Panc1 (cell line): ENCODE results near the gene MCM3AP. TPM values are rescaled to one million over a fixed set of nuclear protein-coding genes. Genes with fewer than 3 reads are reported as not detected.

ENCODE experiments used
- ATAC-seq: fragments of 200-7000 bp; cut with Tn5 transposase; 2 replicates; pipeline ENCODE4 v1.9.1; 2020; ENCODE audit warnings: mild to moderate bottlenecking, moderate library complexity
- BruUV-seq: library from RNA; stranded (reverse); fragments of 400-500 nt; replicated peaks from 2 replicates; lab custom pipeline; 2021; lab: Mats Ljungman, UMichigan
- CTCF ChIA-PET: fragments of 300-600 bp; sonication (Branson Sonifier 250); formaldehyde crosslinking; loops from one replicate; lab custom pipeline; 2022; ENCODE audit warnings: antibody characterized with exemption; lab: Charles Lee
- POLR2A ChIA-PET: fragments of 300-600 bp; sonication (Branson Sonifier 250); formaldehyde crosslinking; loops from one replicate; lab custom pipeline; 2022; ENCODE audit warnings: antibody characterized with exemption; lab: Charles Lee
- DNase-seq: peaks from one replicate; pipeline ENCODE4 v3.0.0-alpha.2; 2010; ENCODE audit warnings: low read depth, low spot score
- H3K27ac ChIP-seq: 2 replicates; pipeline ENCODE4 v1.5.1; 2011; ENCODE audit warnings: mild to moderate bottlenecking, low read length, inconsistent platforms
- H3K27me3 ChIP-seq: fragments of 200-500 bp; sonication (Bioruptor generic); 2 replicates; pipeline ENCODE4 v1.6.0; 2014; ENCODE audit warnings: low read length, inconsistent platforms; ENCODE audit not compliant: control insufficient read depth, insufficient read depth
- H3K36me3 ChIP-seq: fragments of 200-500 bp; sonication (Bioruptor generic); 2 replicates; pipeline ENCODE4 v1.5.1; 2014; ENCODE audit warnings: inconsistent platforms, mild to moderate bottlenecking, low read length, moderate library complexity; ENCODE audit not compliant: control insufficient read depth, insufficient read depth
- H3K4me1 ChIP-seq: 2 replicates; pipeline ENCODE4 v1.5.1; 2011; ENCODE audit warnings: inconsistent platforms, mild to moderate bottlenecking, low read length, moderate library complexity; ENCODE audit not compliant: control insufficient read depth, insufficient read depth
- H3K4me3 ChIP-seq, 2 experiments: 2 replicates each; pipeline ENCODE4 v1.5.1; 2011 to 2012; ENCODE audit warnings: low read depth in 2 of 2, low read length in 2 of 2, mild to moderate bottlenecking in 2 of 2, inconsistent platforms in 1 of 2, moderate library complexity in 1 of 2
- H3K9me3 ChIP-seq: fragments of 200-500 bp; sonication (Bioruptor generic); 2 replicates; pipeline ENCODE4 v1.5.1; 2014; ENCODE audit warnings: low read depth, mild to moderate bottlenecking, inconsistent platforms, low read length, moderate library complexity; ENCODE audit not compliant: control insufficient read depth, insufficient read depth
- CTCF ChIP-seq: fragments of 450-650 bp; IDR thresholded peaks from 2 replicates; pipeline ENCODE4 v1.5.1; 2017; ENCODE audit warnings: mild to moderate bottlenecking
- POLR2AphosphoS5 ChIP-seq: IDR thresholded peaks from 2 replicates; pipeline ENCODE4 v1.6.1; 2012; ENCODE audit warnings: mild to moderate bottlenecking, low read depth, low read length, moderate library complexity
- SIN3A ChIP-seq: IDR thresholded peaks from 2 replicates; pipeline ENCODE4 v1.6.1; 2012; ENCODE audit warnings: low read depth, mild to moderate bottlenecking, low read length, moderate library complexity, borderline replicate concordance; ENCODE audit not compliant: insufficient read depth
- TCF7L2 ChIP-seq: IDR thresholded peaks from 2 replicates; pipeline ENCODE4 v1.6.1; 2011; ENCODE audit warnings: mild to moderate bottlenecking, low read depth, low read length, inconsistent platforms
- in situ Hi-C: cut with HindIII; loops from 2 replicates; pipeline ENCODE4 v1.10.0; 2016; ENCODE audit warnings: low sequenced_read_pairs, low pct_unique_long_range_greater_than_20kb
- intact Hi-C: fragments of 100-400 bp; cut with micrococcal nuclease; formaldehyde crosslinking; loops from one replicate; pipeline ENCODE4 v1.10.0; 2022; ENCODE audit not compliant: unreplicated experiment
- total RNA-seq: library from RNA; stranded (reverse); gene quantifications from one replicate; pipeline ENCODE4 v1.2.1, GENCODE V29; 2021; ENCODE audit not compliant: unreplicated experiment

Gene MCM3AP
- total RNA-seq, 1 experiment from 2014 or later = 95.0 TPM

DNA sequence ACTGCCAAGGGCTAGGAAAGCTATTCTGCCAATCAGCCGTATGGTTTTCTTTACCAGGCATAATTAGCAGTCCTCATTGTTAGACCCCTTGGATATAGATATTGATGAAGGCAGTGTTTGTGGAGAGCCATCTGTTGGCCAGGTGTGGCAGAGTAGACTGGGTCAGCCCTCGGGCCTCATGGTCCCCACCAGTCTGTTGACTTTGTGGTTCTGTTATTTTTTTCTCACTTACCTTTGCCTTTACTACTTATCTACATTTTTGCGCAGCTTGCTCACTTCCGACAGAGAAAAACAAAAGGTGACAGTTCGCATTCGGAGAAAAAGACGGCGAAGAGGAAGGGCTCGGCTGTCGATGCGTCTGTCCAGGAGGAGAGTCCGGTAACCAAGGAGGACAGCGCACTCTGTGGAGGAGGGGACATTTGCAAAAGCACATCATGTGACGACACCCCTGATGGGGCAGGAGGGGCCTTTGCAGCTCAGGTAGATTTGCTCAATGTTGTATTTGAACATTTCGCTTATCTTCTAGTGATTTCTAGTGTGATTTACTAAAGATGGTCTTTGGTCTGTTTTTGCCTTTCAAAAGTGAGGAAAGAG, 40.8 kb upstream of the MCM3AP start:
- H3K27me3 ChIP-seq = no peaks in the 10 kb centered on the region
- in situ Hi-C loops = no loop called here
- H3K4me3 ChIP-seq = peak overlapping the region; percentile 55 to 71; a peak in 3 of 4 replicates
- TSS peak; percentile 72 for BruUV-seq
- no peak for TF ChIP-seq POLR2AphosphoS5
- H3K36me3 ChIP-seq = peaks cover 2% of the 10 kb centered on the region; the same call in 1 of the 2 replicates
- H3K9me3 ChIP-seq = no peaks in the 10 kb centered on the region
- ChIA-PET CTCF (no interaction called here), POLR2A (no interaction called here)
- intact Hi-C loops = no loop called here
- DNase-seq = no peak
- peak overlapping the region; percentile 88 for H3K27ac ChIP-seq
- peaks cover 21% of the 10 kb centered on the region for H3K4me1 ChIP-seq
- no peak for ATAC-seq

DNA sequence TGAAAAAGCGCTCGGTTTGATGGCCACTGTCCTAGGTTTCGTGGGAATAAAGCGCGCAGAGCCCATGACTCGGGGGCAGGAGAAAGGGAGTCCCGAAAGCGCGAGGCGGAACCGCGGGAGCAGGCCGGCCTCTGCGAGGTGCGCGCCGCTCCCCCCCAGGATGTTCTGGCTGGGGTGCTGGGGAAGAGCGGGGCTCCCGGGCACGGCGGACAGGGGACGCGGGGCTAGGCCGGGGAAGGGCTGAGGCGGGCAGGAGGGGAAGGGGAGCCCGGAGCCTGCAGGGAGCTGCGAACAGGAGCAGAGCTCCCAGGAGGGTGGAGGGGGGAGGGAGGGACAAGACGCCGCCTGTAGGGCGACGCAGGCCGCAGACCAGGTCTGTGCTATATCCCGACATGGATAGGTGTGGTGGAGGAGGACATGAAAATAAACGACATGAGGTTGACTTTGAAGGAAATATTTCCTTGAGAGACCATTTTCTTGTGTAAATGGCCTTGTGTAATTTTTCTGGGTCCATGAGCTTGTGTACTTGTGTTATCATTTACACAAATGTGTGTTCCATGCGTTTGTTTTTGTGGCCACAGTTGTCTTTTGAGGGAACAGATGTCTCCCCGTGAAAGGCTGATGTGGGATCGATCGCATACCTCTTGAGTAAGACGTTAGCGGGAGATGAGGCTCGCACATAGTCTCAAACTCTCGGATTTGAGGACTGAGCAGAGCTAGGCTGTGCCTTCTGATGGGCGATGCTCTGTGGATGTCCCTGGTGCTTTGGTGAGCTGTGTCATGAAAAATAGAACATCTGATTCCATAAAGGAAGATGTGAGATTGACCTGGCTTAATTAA, 39.9 kb upstream of the MCM3AP start:
- ChIA-PET POLR2A (interaction anchor here (0.6 kb wide), 1 partner anchor 9 kb away, joined by 4 read pairs; no protein-coding TSS in a partner anchor), CTCF (interaction anchor here (0.5 to 0.6 kb wide), 5 partner anchors 8 to 356 kb away, joined by 4 to 6 read pairs (median 4); no protein-coding TSS in a partner anchor)
- peak; percentile 59 for ATAC-seq
- in situ Hi-C loops (no loop called here), intact Hi-C loops (no loop called here)
- H3K4me1 ChIP-seq = peaks cover 21% of the 10 kb centered on the region
- peaks cover 2% of the 10 kb centered on the region; the same call in 1 of the 2 replicates for H3K36me3 ChIP-seq
- peak overlapping the region; percentile 88 for H3K27ac ChIP-seq
- peak overlapping the region; percentile 55 to 71 for H3K4me3 ChIP-seq
- no peaks in the 10 kb centered on the region for H3K9me3 ChIP-seq
- BruUV-seq = no TSS peak
- TF ChIP-seq CTCF = peak; percentile 8; the same call in 1 of the 2 replicates
- no peak for TF ChIP-seq TCF7L2
- no peaks in the 10 kb centered on the region for H3K27me3 ChIP-seq
- no peak for DNase-seq

GRCh38 chr21:46324390-46325072, 39.1 kb upstream of the MCM3AP start:
- Histone ChIP-seq H3K27me3 (no peaks in the 10 kb centered on the region), H3K4me1 (peaks cover 21% of the 10 kb centered on the region), H3K4me3 (peak overlapping the region; percentile 74 to 82), H3K27ac (peak overlapping the region; percentile 88), H3K36me3 (no peaks in the 10 kb centered on the region; the same call in 1 of the 2 replicates), H3K9me3 (no peaks in the 10 kb centered on the region)
- TF ChIP-seq POLR2AphosphoS5 (no peak), SIN3A (peak; percentile 78; the same call in 1 of the 2 replicates), TCF7L2 (no peak), CTCF (no peak)
- DNase-seq (no peak), ATAC-seq (peak; percentile 86)
- BruUV-seq = no TSS peak
- in situ Hi-C loops (no loop called here), intact Hi-C loops (no loop called here)
- POLR2A ChIA-PET = no interaction called here
- CTCF ChIA-PET = interaction anchor here (0.6 kb wide), 3 partner anchors 98 to 355 kb away, joined by 4 to 6 read pairs (median 4); no protein-coding TSS in a partner anchor
